Body of pancreas (tissue), 4 donors: ENCODE measurements around the gene MUS81.

Experiments used
- POLR2A ChIP-seq, 3 donors: fragments of 450-650 bp; IDR thresholded peaks; one replicate each; pipeline ENCODE4 v1.6.1; 2016; ENCODE audit warnings: antibody characterized with exemption in 3 of 3, mild to moderate bottlenecking in 2 of 3
- TF ChIP-seq, protein P1 (sequence below), 7 experiments: fragments of 450-650 bp in 4 of 7; fragments of 200-600 bp in 3 of 7; sonication (generic) in 3 of 7; IDR thresholded peaks; one replicate each; pipeline ENCODE4 v1.5.1; 2016 to 2019; ENCODE audit warnings: antibody characterized with exemption in 7 of 7

DNA sequence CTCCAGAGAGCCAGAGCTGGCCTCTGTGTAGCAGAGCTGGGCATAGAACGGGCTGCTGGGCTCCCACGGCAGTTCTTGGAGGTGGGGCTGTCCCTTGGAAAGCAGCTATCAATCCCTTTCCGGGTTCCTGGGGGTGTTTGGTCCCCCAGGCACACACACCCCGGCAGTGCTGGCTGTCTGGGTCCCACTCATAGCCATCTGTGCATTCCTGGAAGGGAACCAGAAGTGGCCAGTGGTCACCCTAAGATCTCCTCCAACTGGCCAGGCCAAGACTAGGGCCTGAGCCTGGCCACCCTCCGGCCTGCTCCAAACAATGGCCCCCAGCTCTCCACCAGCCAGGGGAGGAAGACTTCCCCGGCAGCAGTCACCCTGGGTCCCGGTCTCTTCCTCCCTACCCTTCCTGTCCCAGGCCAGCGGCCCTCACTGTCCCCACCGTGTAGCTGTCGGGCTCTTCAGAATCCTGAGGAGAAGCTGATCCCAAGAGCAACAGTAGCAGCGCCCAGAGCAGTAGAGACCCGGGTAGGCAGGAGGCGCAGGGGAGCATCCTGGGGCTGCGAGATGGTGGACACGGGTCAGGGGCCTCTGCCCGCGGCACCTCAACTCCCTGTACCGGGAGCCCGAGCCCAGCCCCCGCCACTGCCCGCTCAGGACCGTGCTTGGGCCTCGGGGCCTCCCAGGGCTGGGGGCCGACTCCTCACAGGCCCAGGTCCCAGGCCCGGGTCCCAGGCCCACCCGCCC is 11.7 kb downstream of the MUS81 start:
- TF ChIP-seq, protein P1, sequence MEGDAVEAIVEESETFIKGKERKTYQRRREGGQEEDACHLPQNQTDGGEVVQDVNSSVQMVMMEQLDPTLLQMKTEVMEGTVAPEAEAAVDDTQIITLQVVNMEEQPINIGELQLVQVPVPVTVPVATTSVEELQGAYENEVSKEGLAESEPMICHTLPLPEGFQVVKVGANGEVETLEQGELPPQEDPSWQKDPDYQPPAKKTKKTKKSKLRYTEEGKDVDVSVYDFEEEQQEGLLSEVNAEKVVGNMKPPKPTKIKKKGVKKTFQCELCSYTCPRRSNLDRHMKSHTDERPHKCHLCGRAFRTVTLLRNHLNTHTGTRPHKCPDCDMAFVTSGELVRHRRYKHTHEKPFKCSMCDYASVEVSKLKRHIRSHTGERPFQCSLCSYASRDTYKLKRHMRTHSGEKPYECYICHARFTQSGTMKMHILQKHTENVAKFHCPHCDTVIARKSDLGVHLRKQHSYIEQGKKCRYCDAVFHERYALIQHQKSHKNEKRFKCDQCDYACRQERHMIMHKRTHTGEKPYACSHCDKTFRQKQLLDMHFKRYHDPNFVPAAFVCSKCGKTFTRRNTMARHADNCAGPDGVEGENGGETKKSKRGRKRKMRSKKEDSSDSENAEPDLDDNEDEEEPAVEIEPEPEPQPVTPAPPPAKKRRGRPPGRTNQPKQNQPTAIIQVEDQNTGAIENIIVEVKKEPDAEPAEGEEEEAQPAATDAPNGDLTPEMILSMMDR (IDR thresholded peaks at IDR 0.05), result no peak
- no peak for TF ChIP-seq POLR2A (IDR thresholded peaks at IDR 0.05)
